Measurements from ENCODE around the gene ANKRD23.
"Not testable (repeated sequence)": the region's sequence is repeated elsewhere in the genome, so short reads cannot be mapped to it uniquely, and the experiment has no call there.

ANKRD23 gene

GRCh38 chr2:96843538-96844268 is at the start of gene ANKRD23:
Gene ANKRD23, minus strand, starts transcription at chr2:96844021. Its CDS starts 29 bp downstream, at chr2:96843992.
- POLR2A ChIA-PET: interaction anchor here (1.1 kb wide), 1 partner anchor 14 kb away, joined by 3 read pairs; the partner anchor contains the start of gene ANKRD39
- H3K4me3 ChIP-seq (ENCODE audit: low read depth, low read length): no peak within 1 kb of the TSS
- TF ChIP-seq CTCF (IDR thresholded peaks at IDR 0.05; ENCODE audit: insufficient read depth, low read length, missing control alignments): no peak
- CTCF ChIA-PET: interaction anchor here (1.3 to 1.9 kb wide), 4 partner anchors 12 to 118 kb away, joined by 4 to 7 read pairs (median 4); partner anchors contain the start of gene ANKRD39
- no peak for DNase-seq (ENCODE audit: low read depth, low spot score)

GRCh38 chr2:96891591-96892333 is 47.9 kb upstream of the ANKRD23 start:
- no peak for DNase-seq (ENCODE audit: low read depth, low spot score)
- no peak for TF ChIP-seq CTCF (IDR thresholded peaks at IDR 0.05; ENCODE audit: insufficient read depth, low read length, missing control alignments)
- ChIA-PET POLR2A (no interaction called here), CTCF (interaction anchor here (0.8 to 1.6 kb wide), 5 partner anchors 10 to 70 kb away, joined by 3 to 8 read pairs (median 3); no protein-coding TSS in a partner anchor)
- no peak overlapping the region for H3K4me3 ChIP-seq (ENCODE audit: low read depth, low read length)

DNA sequence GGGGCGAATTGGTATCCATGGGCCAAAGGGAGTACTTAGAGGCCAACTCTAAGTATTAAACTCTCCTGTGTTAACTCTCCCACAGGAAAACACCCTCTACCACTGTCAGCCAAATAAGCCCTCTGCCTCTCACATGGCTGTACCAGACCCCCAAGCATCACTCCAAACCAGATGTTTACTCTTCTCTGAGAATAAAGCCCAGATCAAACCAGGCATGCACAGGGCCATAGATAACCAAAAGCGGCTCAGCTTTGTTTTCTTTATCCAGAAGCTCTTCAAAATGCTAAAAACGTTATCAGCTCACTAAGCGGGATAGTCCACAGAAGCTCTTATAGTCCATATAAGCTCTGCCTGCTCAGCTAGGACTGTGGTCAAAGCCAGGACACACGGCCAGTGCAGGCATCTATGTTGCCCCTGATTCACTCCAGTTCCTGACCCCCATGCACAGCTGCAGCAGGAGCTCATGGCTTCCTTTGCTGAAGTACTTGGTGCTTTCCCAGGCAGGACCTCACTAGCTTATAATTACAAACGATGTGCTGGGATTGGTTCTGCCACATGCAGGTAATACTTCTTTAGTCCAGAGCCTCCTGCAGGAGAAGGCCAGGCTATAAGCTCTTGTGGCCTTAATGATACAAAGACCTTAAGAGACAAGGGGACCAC is 47.0 kb upstream of the ANKRD23 start:
- ChIA-PET POLR2A (no interaction called here), CTCF (interaction anchor here (0.8 to 1.6 kb wide), 6 partner anchors 9 to 71 kb away, joined by 3 to 8 read pairs (median 3); no protein-coding TSS in a partner anchor)
- TF ChIP-seq CTCF (IDR thresholded peaks at IDR 0.05; ENCODE audit: insufficient read depth, low read length, missing control alignments): no peak
- H3K4me3 ChIP-seq (ENCODE audit: low read depth, low read length): no peak overlapping the region
- no peak for DNase-seq (ENCODE audit: low read depth, low spot score)

GRCh38 chr2:96890252-96890651 is 46.4 kb upstream of the ANKRD23 start:
- no peak for TF ChIP-seq CTCF (IDR thresholded peaks at IDR 0.05; ENCODE audit: insufficient read depth, low read length, missing control alignments)
- H3K4me3 ChIP-seq (ENCODE audit: low read depth, low read length): no peak overlapping the region
- CTCF ChIA-PET: interaction anchor here (1.1 to 2.1 kb wide), 4 partner anchors 22 to 71 kb away, joined by 3 to 8 read pairs (median 4); no protein-coding TSS in a partner anchor
- DNase-seq (ENCODE audit: low read depth, low spot score): no peak
- POLR2A ChIA-PET: no interaction called here

DNA sequence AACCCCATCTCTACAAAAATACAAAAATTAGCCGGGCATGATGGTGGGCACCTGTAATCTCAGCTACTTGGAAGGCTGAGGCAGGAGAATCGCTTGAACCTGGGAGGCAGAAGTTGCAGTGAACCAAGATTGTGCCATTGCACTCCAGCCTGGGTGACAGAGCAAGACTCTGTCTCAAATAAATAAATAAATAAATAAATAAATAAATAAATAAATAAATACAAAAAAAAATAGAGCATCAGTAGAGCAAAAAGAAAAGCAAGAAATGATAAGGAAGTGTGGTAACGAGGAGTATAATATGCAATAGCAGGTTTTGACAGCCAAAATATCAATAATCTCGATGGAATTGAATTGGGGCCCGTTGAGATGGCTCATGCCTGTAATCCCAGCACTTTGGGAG is 45.7 kb upstream of the ANKRD23 start:
- H3K4me3 ChIP-seq (ENCODE audit: low read depth, low read length); POLR2A ChIA-PET; DNase-seq (ENCODE audit: low read depth, low spot score): not testable (repeated sequence)
- CTCF ChIA-PET: interaction anchor here (2.1 kb wide), 1 partner anchor 21 kb away, joined by 4 read pairs; no protein-coding TSS in a partner anchor

- ChIA-PET CTCF (interaction anchor here (1.2 to 2.4 kb wide), 3 partner anchors 20 to 63 kb away, joined by 4 to 5 read pairs (median 4); partner anchors contain the start of gene ANKRD39), POLR2A (no interaction called here)
- DNase-seq (ENCODE audit: low read depth, low spot score): no peak
- TF ChIP-seq CTCF (IDR thresholded peaks at IDR 0.05; ENCODE audit: insufficient read depth, low read length, missing control alignments): no peak
- H3K4me3 ChIP-seq (ENCODE audit: low read depth, low read length): no peak overlapping the region
These were observed 44.5 kb upstream of the ANKRD23 start for GRCh38 chr2:96888072-96889011.
